HepG2 (cell line): ENCODE data around the gene CXCR5. TPM values are rescaled to one million over a fixed set of nuclear protein-coding genes. Genes with fewer than 3 reads are reported as not detected.

Source experiments
- GTF2F1 ChIP-seq: fragments of 150-350 bp; IDR thresholded peaks from 2 replicates; pipeline ENCODE4 v1.6.1; 2014; ENCODE audit warnings: low read length
- HMG20A ChIP-seq: IDR thresholded peaks from 2 replicates; pipeline ENCODE4 v1.6.1; 2016; ENCODE audit warnings: borderline replicate concordance
- HNRNPL ChIP-seq: fragments of 200-400 bp; formaldehyde crosslinking; IDR thresholded peaks from 2 replicates; pipeline ENCODE4 v1.6.1; 2017; ENCODE audit warnings: mild to moderate bottlenecking, low read depth, low read length
- NFRKB ChIP-seq: fragments of 450-650 bp; IDR thresholded peaks from 2 replicates; pipeline ENCODE4 v1.6.1; 2017
- PHF5A ChIP-seq: IDR thresholded peaks from one replicate; pipeline ENCODE4 v1.6.1; 2018; ENCODE audit warnings: low read depth, missing genetic modification reagents; ENCODE audit not compliant: unreplicated experiment
- SNAI1 ChIP-seq: sonication (generic); formaldehyde crosslinking; IDR thresholded peaks from 2 replicates; pipeline ENCODE4 v1.5.0; 2020; ENCODE audit warnings: mild to moderate bottlenecking, missing genetic modification reagents, borderline replicate concordance
- TCF7L2 ChIP-seq: IDR thresholded peaks from 2 replicates; pipeline ENCODE4 v1.6.1; 2011; ENCODE audit warnings: mild to moderate bottlenecking, low read depth, low read length, moderate library complexity
- U2AF2 ChIP-seq: fragments of 200-400 bp; formaldehyde crosslinking; IDR thresholded peaks from 2 replicates; pipeline ENCODE4 v1.6.1; 2017; ENCODE audit warnings: low read depth, mild to moderate bottlenecking, low read length
- ZBTB20 ChIP-seq: sonication (generic); formaldehyde crosslinking; IDR thresholded peaks from 2 replicates; pipeline ENCODE4 v1.8.1; 2023; ENCODE audit warnings: missing genetic modification reagents, low read depth, mild to moderate bottlenecking, borderline replicate concordance
- ZNF7 ChIP-seq: IDR thresholded peaks from 2 replicates; pipeline ENCODE4 v1.6.1; 2016; ENCODE audit warnings: missing biosample characterization, missing genetic modification reagents
- ZNF749 ChIP-seq: sonication (generic); formaldehyde crosslinking; IDR thresholded peaks from 2 replicates; pipeline ENCODE4 v1.8.0; 2022; ENCODE audit warnings: mild to moderate bottlenecking, missing genetic modification reagents, moderate library complexity, borderline replicate concordance
- ZNF772 ChIP-seq: sonication (generic); formaldehyde crosslinking; IDR thresholded peaks from 2 replicates; pipeline ENCODE4 v1.5.0; 2020; ENCODE audit warnings: mild to moderate bottlenecking, missing genetic modification reagents
- ZNF775 ChIP-seq: sonication (generic); formaldehyde crosslinking; IDR thresholded peaks from 2 replicates; pipeline ENCODE4 v1.4.0; 2020; ENCODE audit warnings: missing genetic modification reagents, mild to moderate bottlenecking, moderate library complexity, borderline replicate concordance
- polyA plus RNA-seq, 8 experiments: library from polyadenylated mRNA; depleted of rRNA in 3 of 8; stranded (reverse) in 7 of 8; unstranded in 1 of 8; fragments of >200 nt; fragmentation: Illumina TruSeq in 4 of 8; extraction: Trizol in 4 of 8; gene quantifications; 2 replicates each; pipeline versions ENCODE4 v1.2.1 to v1.2.3, GENCODE V29; 2011 to 2016; ENCODE audit warnings: low read depth in 4 of 8, missing spikeins in 1 of 8, mixed read lengths in 1 of 8; ENCODE audit not compliant: insufficient read depth in 1 of 8
- total RNA-seq, 5 experiments: library from RNA; depleted of rRNA; stranded (reverse); fragments of >200 nt; fragmentation: Illumina TruSeq; extraction: Trizol; gene quantifications; 2 replicates each; pipeline ENCODE4 v1.2.3, GENCODE V29; 2016; ENCODE audit warnings: low read depth in 1 of 5
- TF ChIP-seq, protein P1 (sequence below): IDR thresholded peaks from 2 replicates; pipeline ENCODE4 v1.6.1; 2016; ENCODE audit warnings: missing biosample characterization, missing genetic modification reagents, low read depth
- TF ChIP-seq, protein P2 (sequence below): sonication (generic); formaldehyde crosslinking; IDR thresholded peaks from 2 replicates; pipeline ENCODE4 v1.4.0; 2020; ENCODE audit warnings: missing genetic modification reagents
- TF ChIP-seq, protein P3 (sequence below): sonication (generic); formaldehyde crosslinking; IDR thresholded peaks from 2 replicates; pipeline ENCODE4 v1.9.0; 2021; ENCODE audit warnings: mild to moderate bottlenecking, missing genetic modification reagents
- TF ChIP-seq, protein P4 (sequence below): sonication (generic); formaldehyde crosslinking; IDR thresholded peaks from 2 replicates; pipeline ENCODE4 v1.4.0; 2020; ENCODE audit warnings: missing genetic modification reagents
- TF ChIP-seq, protein P5 (sequence below): sonication (generic); formaldehyde crosslinking; IDR thresholded peaks from 2 replicates; pipeline ENCODE4 v1.8.0; 2022; ENCODE audit warnings: mild to moderate bottlenecking, missing genetic modification reagents, moderate library complexity
- TF ChIP-seq, protein P6 (sequence below): sonication (generic); formaldehyde crosslinking; IDR thresholded peaks from 2 replicates; pipeline ENCODE4 v1.4.0; 2020; ENCODE audit warnings: mild to moderate bottlenecking, missing genetic modification reagents

Gene CXCR5
- total and polyA plus RNA-seq, 2 of the 13 experiments (the other 11 are each of a cell fraction or from before 2014, with no cell fraction given) = not detected

DNA sequence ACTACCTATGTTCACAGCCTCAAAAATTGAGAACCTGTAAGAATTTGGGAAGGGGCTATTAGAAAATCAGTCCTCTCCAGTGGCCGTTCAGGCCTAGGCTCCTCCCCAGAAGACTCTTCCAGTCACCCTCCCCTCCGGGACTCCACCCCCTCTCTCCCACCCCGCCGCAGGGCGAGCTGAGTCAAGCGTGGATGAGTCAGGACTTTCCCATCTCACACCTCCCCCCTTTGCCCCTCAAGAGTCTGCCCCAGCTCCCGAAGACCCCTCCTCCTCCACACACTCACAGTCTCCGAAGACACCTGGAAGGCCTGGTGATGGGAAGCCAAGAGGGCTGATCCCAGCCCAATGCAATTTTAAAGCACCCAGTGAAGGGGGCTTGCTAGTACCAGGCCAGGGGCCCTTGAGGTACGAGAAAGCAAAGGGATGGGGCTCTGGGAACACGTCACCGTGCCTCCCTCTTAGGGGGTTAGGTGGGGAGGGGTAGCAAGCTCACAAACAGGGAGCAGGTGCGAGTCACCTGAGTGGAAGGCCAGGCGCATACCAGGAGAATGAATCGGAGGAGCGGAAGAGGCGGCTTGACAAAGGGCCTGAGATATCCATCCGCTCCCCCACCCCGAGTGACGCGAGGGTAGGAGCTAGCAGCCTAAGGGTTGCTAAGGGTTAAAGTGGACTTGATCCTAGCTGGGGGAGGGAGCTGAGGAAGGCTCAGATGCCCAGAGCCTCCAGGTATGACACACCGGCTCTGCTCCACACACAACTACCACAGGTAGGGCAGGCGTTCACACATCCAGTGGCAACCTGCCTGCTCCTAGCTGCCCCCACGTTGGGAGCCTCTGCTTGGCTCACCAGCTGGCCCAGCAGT lies 28.4 kb downstream of the CXCR5 start (continued):
- TF ChIP-seq, protein P1, sequence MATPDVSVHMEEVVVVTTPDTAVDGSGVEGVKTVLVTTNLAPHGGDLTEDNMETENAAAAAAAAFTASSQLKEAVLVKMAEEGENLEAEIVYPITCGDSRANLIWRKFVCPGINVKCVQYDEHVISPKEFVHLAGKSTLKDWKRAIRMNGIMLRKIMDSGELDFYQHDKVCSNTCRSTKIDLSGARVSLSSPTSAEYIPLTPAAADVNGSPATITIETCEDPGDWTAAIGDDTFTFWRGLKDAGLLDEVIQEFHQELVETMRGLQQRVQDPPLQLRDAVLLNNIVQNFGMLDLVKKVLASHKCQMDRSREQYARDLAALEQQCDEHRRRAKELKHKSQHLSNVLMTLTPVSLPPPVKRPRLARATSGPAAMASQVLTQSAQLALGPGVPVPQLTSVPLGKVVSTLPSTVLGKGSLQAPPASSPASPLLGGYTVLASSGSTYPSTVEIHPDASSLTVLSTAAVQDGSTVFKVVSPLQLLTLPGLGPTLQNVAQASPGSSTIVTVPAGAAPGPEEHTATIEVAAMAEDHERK (CRISPR knock-in tag) = no peak
- no peak for TF ChIP-seq ZNF7 (CRISPR knock-in tag)
- no peak for TF ChIP-seq ZNF772 (CRISPR knock-in tag)
- no peak for TF ChIP-seq TCF7L2
- TF ChIP-seq, protein P2, sequence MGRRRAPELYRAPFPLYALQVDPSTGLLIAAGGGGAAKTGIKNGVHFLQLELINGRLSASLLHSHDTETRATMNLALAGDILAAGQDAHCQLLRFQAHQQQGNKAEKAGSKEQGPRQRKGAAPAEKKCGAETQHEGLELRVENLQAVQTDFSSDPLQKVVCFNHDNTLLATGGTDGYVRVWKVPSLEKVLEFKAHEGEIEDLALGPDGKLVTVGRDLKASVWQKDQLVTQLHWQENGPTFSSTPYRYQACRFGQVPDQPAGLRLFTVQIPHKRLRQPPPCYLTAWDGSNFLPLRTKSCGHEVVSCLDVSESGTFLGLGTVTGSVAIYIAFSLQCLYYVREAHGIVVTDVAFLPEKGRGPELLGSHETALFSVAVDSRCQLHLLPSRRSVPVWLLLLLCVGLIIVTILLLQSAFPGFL (CRISPR knock-in tag) = no peak
- TF ChIP-seq, protein P3, sequence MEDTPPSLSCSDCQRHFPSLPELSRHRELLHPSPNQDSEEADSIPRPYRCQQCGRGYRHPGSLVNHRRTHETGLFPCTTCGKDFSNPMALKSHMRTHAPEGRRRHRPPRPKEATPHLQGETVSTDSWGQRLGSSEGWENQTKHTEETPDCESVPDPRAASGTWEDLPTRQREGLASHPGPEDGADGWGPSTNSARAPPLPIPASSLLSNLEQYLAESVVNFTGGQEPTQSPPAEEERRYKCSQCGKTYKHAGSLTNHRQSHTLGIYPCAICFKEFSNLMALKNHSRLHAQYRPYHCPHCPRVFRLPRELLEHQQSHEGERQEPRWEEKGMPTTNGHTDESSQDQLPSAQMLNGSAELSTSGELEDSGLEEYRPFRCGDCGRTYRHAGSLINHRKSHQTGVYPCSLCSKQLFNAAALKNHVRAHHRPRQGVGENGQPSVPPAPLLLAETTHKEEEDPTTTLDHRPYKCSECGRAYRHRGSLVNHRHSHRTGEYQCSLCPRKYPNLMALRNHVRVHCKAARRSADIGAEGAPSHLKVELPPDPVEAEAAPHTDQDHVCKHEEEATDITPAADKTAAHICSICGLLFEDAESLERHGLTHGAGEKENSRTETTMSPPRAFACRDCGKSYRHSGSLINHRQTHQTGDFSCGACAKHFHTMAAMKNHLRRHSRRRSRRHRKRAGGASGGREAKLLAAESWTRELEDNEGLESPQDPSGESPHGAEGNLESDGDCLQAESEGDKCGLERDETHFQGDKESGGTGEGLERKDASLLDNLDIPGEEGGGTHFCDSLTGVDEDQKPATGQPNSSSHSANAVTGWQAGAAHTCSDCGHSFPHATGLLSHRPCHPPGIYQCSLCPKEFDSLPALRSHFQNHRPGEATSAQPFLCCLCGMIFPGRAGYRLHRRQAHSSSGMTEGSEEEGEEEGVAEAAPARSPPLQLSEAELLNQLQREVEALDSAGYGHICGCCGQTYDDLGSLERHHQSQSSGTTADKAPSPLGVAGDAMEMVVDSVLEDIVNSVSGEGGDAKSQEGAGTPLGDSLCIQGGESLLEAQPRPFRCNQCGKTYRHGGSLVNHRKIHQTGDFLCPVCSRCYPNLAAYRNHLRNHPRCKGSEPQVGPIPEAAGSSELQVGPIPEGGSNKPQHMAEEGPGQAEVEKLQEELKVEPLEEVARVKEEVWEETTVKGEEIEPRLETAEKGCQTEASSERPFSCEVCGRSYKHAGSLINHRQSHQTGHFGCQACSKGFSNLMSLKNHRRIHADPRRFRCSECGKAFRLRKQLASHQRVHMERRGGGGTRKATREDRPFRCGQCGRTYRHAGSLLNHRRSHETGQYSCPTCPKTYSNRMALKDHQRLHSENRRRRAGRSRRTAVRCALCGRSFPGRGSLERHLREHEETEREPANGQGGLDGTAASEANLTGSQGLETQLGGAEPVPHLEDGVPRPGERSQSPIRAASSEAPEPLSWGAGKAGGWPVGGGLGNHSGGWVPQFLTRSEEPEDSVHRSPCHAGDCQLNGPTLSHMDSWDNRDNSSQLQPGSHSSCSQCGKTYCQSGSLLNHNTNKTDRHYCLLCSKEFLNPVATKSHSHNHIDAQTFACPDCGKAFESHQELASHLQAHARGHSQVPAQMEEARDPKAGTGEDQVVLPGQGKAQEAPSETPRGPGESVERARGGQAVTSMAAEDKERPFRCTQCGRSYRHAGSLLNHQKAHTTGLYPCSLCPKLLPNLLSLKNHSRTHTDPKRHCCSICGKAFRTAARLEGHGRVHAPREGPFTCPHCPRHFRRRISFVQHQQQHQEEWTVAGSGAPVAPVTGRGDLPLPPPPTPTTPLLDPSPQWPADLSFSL (CRISPR knock-in tag) = no peak
- TF ChIP-seq, protein P4, sequence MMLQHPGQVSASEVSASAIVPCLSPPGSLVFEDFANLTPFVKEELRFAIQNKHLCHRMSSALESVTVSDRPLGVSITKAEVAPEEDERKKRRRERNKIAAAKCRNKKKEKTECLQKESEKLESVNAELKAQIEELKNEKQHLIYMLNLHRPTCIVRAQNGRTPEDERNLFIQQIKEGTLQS (CRISPR knock-in tag) = peak; percentile 76; the same call in 1 of the 2 replicates
- TF ChIP-seq GTF2F1 = no peak
- no peak for TF ChIP-seq ZNF775 (CRISPR knock-in tag)
- TF ChIP-seq NFRKB = no peak
- TF ChIP-seq U2AF2 = no peak
- TF ChIP-seq HNRNPL = no peak
- TF ChIP-seq SNAI1 (CRISPR knock-in tag) = 0 out of 2 replicates have a peak, but pooled peaks have one; percentile 64
- TF ChIP-seq ZBTB20 (CRISPR knock-in tag) = no peak
- no peak for TF ChIP-seq PHF5A (CRISPR knock-in tag)
- TF ChIP-seq HMG20A (CRISPR knock-in tag) = no peak
- no peak for TF ChIP-seq ZNF749
- TF ChIP-seq, protein P5, sequence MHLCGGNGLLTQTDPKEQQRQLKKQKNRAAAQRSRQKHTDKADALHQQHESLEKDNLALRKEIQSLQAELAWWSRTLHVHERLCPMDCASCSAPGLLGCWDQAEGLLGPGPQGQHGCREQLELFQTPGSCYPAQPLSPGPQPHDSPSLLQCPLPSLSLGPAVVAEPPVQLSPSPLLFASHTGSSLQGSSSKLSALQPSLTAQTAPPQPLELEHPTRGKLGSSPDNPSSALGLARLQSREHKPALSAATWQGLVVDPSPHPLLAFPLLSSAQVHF = no peak
- TF ChIP-seq, protein P6, sequence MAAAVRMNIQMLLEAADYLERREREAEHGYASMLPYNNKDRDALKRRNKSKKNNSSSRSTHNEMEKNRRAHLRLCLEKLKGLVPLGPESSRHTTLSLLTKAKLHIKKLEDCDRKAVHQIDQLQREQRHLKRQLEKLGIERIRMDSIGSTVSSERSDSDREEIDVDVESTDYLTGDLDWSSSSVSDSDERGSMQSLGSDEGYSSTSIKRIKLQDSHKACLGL (CRISPR knock-in tag) = no peak
